ENCODE measurements around the gene RASA4B. TPM values are rescaled to one million over a fixed set of nuclear protein-coding genes. Genes with fewer than 3 reads are reported as not detected.

The RASA4B gene
- polyA plus RNA-seq, 1 donor (not counting 4 experiments of a cell fraction or from before 2014, with no cell fraction given): 0.49 TPM

GRCh38 chr7:102445674-102446071, 71.9 kb downstream of the RASA4B start:
- Histone ChIP-seq H3K27me3 (ENCODE audit: control insufficient read depth, extremely low read depth, insufficient read depth, low read length) (no peaks in the 10 kb centered on the region), H3K79me2 (ENCODE audit: control insufficient read depth, insufficient read depth, low read length) (no peaks in the 10 kb centered on the region), H3K4me1 (ENCODE audit: control insufficient read depth, extremely low read depth, insufficient read depth, low read length) (no peaks in the 10 kb centered on the region), H3K9me1 (ENCODE audit: control insufficient read depth, extremely low read depth, insufficient read depth, low read length) (no peaks in the 10 kb centered on the region), H3K4me2 (ENCODE audit: control insufficient read depth, extremely low read depth, insufficient read depth, low read depth, low read length) (no peak overlapping the region), H2AFZ (ENCODE audit: control insufficient read depth, low read length) (no peak overlapping the region), H3K27ac (ENCODE audit: control insufficient read depth, insufficient read depth, low read length) (no peak overlapping the region), H3K9ac (ENCODE audit: control insufficient read depth, extremely low read depth, insufficient read depth, low read length) (no peak overlapping the region), H3K36me3 (ENCODE audit: control insufficient read depth in 2 of 2, extremely low read depth in 1 of 2, insufficient read depth in 2 of 2, low read length in 2 of 2) (no peaks in the 10 kb centered on the region), H3K9me3 (ENCODE audit: control insufficient read depth, low read depth, low read length) (no peaks in the 10 kb centered on the region), H4K20me1 (ENCODE audit: control insufficient read depth, extremely low read depth, insufficient read depth, low read length) (no peaks in the 10 kb centered on the region), H3K4me3 (ENCODE audit: control insufficient read depth in 2 of 3, extremely low read depth in 1 of 3, insufficient read depth in 2 of 3, low read depth in 1 of 3, low read length in 3 of 3) (no peak overlapping the region)
- TF ChIP-seq CTCF (optimal IDR thresholded peaks at IDR 0.05 in 1 of 3, IDR thresholded peaks at IDR 0.05 in 1 of 3, conservative IDR thresholded peaks at IDR 0.05 in 1 of 3; ENCODE audit: extremely low read depth in 1 of 3, insufficient read depth in 2 of 3, low read length in 3 of 3): no peak
- no peak for TF ChIP-seq EZH2 (IDR thresholded peaks at IDR 0.05; ENCODE audit: low read length)
- no peak for FAIRE-seq
- dilution Hi-C loops (cut with MboI; ENCODE audit: extremely low pct_ligation_motif_present, low sequenced_read_pairs): no loop called here
- no peak for DNase-seq (ENCODE audit: low read depth, low spot score)

GRCh38 chr7:102444961-102445673, 72.5 kb downstream of the RASA4B start:
- Histone ChIP-seq H3K4me3 (ENCODE audit: control insufficient read depth in 2 of 3, extremely low read depth in 1 of 3, insufficient read depth in 2 of 3, low read depth in 1 of 3, low read length in 3 of 3) (no peak overlapping the region), H3K36me3 (ENCODE audit: control insufficient read depth in 2 of 2, extremely low read depth in 1 of 2, insufficient read depth in 2 of 2, low read length in 2 of 2) (no peaks in the 10 kb centered on the region), H2AFZ (ENCODE audit: control insufficient read depth, low read length) (no peak overlapping the region), H3K9me3 (ENCODE audit: control insufficient read depth, low read depth, low read length) (no peaks in the 10 kb centered on the region), H3K27me3 (ENCODE audit: control insufficient read depth, extremely low read depth, insufficient read depth, low read length) (no peaks in the 10 kb centered on the region), H3K27ac (ENCODE audit: control insufficient read depth, insufficient read depth, low read length) (no peak overlapping the region), H4K20me1 (ENCODE audit: control insufficient read depth, extremely low read depth, insufficient read depth, low read length) (no peaks in the 10 kb centered on the region), H3K4me1 (ENCODE audit: control insufficient read depth, extremely low read depth, insufficient read depth, low read length) (peaks cover 4% of the 10 kb centered on the region), H3K4me2 (ENCODE audit: control insufficient read depth, extremely low read depth, insufficient read depth, low read depth, low read length) (no peak overlapping the region), H3K79me2 (ENCODE audit: control insufficient read depth, insufficient read depth, low read length) (no peaks in the 10 kb centered on the region), H3K9ac (ENCODE audit: control insufficient read depth, extremely low read depth, insufficient read depth, low read length) (no peak overlapping the region), H3K9me1 (ENCODE audit: control insufficient read depth, extremely low read depth, insufficient read depth, low read length) (no peaks in the 10 kb centered on the region)
- TF ChIP-seq EZH2 (IDR thresholded peaks at IDR 0.05; ENCODE audit: low read length): no peak
- no peak for FAIRE-seq
- dilution Hi-C loops (cut with MboI; ENCODE audit: extremely low pct_ligation_motif_present, low sequenced_read_pairs): no loop called here
- DNase-seq (ENCODE audit: low read depth, low spot score): no peak
